GM12864 (cell line): ENCODE data around the gene CDH13.
A peak's percentile ranks its signal among the peaks of the same experiment; 100 is the strongest.

Experiments
- DNase-seq: peaks from one replicate; pipeline ENCODE4 v3.0.0-alpha.2; 2011; ENCODE audit warnings: low read depth
- H3K4me3 ChIP-seq: 2 replicates; pipeline ENCODE4 v1.5.1; 2011; ENCODE audit warnings: mild to moderate bottlenecking, low read depth, low read length, control low read depth
- TF ChIP-seq, protein P1 (sequence below): IDR thresholded peaks from 2 replicates; pipeline ENCODE4 v1.5.1; 2011; ENCODE audit warnings: low read depth, mild to moderate bottlenecking, moderate library complexity, low read length, control low read depth, inconsistent platforms; ENCODE audit errors: missing control alignments

CDH13 gene

DNA sequence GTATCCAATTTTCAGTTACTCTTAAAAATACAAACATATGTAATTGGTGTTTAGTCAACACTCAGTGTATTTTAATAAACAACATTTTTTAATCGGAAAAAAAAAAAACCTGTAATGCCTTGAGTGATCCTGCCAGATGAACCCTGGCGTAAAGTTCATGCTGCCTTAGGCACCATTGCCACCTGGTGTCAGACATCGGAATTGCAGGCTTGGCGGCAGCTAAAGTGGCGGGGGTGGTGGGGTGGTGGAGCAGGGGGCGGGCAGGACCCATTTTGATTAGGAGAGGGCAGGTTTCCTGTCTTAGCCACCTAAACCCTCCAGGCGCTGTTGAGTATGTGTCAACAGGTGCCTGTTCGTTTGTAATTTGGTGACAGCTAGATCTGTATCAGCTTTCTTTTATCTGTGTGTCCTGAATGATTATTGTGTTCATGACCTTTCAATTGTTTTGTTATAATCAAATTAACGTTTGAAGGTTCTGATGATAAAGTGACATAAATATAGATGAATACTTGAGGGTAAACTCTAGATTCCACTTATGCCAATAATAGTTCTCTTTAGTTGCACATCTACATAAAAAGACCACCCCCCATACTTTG is 588.7 kb downstream of the CDH13 start:
- TF ChIP-seq, protein P1, sequence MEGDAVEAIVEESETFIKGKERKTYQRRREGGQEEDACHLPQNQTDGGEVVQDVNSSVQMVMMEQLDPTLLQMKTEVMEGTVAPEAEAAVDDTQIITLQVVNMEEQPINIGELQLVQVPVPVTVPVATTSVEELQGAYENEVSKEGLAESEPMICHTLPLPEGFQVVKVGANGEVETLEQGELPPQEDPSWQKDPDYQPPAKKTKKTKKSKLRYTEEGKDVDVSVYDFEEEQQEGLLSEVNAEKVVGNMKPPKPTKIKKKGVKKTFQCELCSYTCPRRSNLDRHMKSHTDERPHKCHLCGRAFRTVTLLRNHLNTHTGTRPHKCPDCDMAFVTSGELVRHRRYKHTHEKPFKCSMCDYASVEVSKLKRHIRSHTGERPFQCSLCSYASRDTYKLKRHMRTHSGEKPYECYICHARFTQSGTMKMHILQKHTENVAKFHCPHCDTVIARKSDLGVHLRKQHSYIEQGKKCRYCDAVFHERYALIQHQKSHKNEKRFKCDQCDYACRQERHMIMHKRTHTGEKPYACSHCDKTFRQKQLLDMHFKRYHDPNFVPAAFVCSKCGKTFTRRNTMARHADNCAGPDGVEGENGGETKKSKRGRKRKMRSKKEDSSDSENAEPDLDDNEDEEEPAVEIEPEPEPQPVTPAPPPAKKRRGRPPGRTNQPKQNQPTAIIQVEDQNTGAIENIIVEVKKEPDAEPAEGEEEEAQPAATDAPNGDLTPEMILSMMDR = peak; percentile 82
- no peak overlapping the region for H3K4me3 ChIP-seq
- DNase-seq = peak; percentile 15

DNA sequence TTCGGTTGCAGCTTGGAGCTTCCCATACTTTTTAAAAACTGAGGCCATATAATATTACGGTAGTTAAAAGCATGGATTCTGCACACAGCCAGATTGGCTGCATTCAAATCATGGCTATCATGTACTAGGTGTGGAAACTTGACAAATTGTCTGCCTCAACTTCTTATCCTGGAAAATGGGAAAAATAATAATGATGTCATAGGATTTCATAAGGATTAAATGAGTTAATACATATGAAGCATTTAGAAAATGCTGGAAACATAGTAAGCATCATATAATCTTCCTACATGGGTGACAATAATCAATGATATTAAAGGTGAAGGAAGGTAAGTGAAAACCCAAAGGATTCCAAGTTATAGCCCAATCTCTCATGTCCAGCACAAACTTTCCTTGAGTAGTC is 592.5 kb downstream of the CDH13 start:
- no peak for DNase-seq
- TF ChIP-seq, protein P1 = no peak
- H3K4me3 ChIP-seq = no peak overlapping the region

DNA sequence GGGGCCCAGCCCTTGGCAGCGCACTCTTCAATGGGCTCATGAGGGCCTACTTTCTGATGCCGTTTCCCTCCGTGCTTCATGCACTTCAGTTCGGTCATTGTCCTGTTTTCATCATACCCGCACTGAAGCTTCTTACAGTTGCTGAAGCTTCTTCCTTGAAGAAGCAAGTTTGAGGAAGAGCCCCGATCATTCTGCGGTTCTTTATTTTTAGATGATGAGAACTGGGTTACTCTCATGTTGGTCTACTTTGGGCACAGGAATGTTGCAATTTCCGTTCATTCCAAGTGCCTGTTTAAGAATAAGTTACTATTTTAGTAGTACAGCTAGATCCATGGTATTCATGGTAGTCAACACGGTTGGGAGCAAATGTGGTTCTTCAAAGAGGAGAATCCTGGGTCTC is 593.3 kb downstream of the CDH13 start:
- no peak overlapping the region for H3K4me3 ChIP-seq
- no peak for DNase-seq
- TF ChIP-seq, protein P1 = no peak

DNA sequence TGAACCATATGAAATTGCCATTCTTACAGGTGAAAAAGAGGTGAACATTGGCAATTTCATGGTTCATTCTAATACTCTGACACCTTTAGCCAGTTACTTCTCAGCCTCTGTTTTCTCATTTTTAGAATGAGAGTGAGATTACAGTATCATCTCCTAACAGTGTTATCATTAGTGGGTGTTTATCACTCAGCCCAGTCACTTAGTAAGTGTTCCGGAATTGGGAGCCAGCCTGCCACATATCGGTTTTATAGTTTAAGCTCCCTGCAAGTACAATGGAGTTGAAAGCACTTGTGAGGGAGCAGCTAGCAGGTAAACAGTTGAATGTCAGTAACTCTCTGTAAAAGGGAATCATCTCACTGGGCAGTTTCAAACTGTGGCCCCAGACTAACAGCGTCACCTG is 597.9 kb downstream of the CDH13 start:
- H3K4me3 ChIP-seq = no peak overlapping the region
- TF ChIP-seq, protein P1 = no peak
- no peak for DNase-seq

DNA sequence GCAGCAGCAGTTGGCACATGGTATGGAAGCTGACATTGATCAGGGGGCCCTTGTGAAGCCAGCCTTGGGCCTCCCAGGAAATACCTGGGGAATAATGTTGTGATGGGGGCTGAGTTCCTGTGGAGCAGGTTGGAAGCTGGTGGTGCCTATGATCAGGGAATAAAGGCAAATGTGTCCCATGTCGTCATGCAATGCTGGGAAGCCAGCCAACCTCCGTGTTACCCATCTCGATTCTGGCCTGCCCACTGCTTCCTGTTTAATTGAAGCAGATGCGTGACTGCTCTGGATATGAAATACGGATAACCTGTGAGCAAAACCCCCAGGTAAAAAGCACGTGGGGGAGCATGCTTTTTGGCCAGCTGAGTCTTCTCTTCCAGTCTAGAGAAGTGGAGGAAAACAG is 600.6 kb downstream of the CDH13 start:
- no peak overlapping the region for H3K4me3 ChIP-seq
- TF ChIP-seq, protein P1 = no peak
- no peak for DNase-seq

DNA sequence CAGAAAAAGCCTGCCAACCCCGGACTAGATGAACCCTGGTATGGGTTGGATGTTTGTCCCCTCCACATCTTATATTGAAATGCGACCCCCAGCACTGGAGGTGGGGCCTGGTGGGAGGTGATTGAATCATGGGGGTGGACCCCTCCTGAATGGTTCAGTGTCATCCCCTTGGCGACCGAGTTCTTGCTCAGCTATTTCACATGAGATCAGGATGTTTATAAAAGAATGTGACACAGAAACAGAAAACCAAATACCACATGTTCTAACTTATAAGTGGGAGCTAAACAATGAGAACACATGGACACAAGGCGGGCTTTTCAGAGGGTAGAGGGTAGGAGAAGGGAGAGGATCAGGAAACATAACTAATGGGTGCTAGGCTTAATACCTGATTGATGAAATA is 605.0 kb downstream of the CDH13 start:
- TF ChIP-seq, protein P1 = no peak
- DNase-seq = no peak
- no peak overlapping the region for H3K4me3 ChIP-seq

DNA sequence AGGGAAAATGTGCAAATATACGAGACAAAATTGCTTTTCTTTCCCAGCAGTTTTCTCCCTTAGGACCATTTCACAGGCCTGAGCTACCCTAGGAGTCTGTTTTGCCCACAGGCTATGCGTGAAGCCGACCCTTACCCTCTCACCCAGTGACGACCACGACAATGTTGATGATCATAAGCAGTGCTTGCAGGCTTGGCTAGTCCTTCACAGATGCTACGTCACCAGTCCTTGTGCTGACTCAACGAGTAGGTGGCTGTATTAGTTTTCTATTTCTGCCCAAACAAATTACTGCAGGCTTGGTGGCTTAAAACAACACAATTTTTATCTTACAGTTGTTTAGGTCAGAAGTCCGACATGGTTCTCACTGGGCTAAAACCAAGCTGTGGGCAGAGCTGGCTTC is 606.4 kb downstream of the CDH13 start:
- TF ChIP-seq, protein P1 = no peak
- no peak for DNase-seq

More for the DNA sequence above, 606.4 kb downstream of the CDH13 start:
- H3K4me3 ChIP-seq = no peak overlapping the region
